Left ventricle myocardium inferior (tissue), 1 donor: Measurements from ENCODE around the gene FAAP100. TPM values are rescaled to one million over a fixed set of nuclear protein-coding genes. Genes with fewer than 3 reads are reported as not detected.

Experiments used
- DNase-seq: peaks from one replicate; pipeline ENCODE4 v3.0.0-alpha.2; 2020
- H3K27ac ChIP-seq: fragments of 200-600 bp; replicated peaks from 2 replicates; pipeline ENCODE4 v1.8.0; 2021
- H3K27me3 ChIP-seq: fragments of 200-600 bp; 2 replicates; pipeline ENCODE4 v1.8.0; 2021; ENCODE audit warnings: low read depth
- H3K36me3 ChIP-seq: fragments of 200-600 bp; 2 replicates; pipeline ENCODE4 v1.8.0; 2021
- H3K4me1 ChIP-seq: fragments of 200-600 bp; 2 replicates; pipeline ENCODE4 v1.8.0; 2021
- H3K4me3 ChIP-seq: fragments of 200-600 bp; 2 replicates; pipeline ENCODE4 v1.8.0; 2021; ENCODE audit warnings: mild to moderate bottlenecking, moderate library complexity
- H3K9me3 ChIP-seq: fragments of 200-600 bp; replicated peaks from 2 replicates; pipeline ENCODE4 v1.8.0; 2021
- intact Hi-C: fragments of 100-400 bp; cut with micrococcal nuclease; formaldehyde crosslinking; loops from one replicate; pipeline ENCODE4 v1.11.0; 2022
- total RNA-seq: library from RNA; stranded (reverse); fragmentation: NEBNext Ultra II Directional; extraction: Animal tissue kit (Norgen Biotek cat#: 25700); gene quantifications from one replicate; pipeline ENCODE4 v1.2.1, GENCODE V29; 2021
- TF ChIP-seq, protein P1 (sequence below): fragments of 200-600 bp; IDR thresholded peaks from 2 replicates; pipeline ENCODE4 v1.8.0; 2021; ENCODE audit warnings: antibody characterized with exemption, mild to moderate bottlenecking, borderline replicate concordance
- donor health status: DM: no; HTN: yes; CAD: no; lungs with severe emphysema.

Gene FAAP100
- total RNA-seq, 1 donor from 2014 or later, result 15.9 TPM

DNA sequence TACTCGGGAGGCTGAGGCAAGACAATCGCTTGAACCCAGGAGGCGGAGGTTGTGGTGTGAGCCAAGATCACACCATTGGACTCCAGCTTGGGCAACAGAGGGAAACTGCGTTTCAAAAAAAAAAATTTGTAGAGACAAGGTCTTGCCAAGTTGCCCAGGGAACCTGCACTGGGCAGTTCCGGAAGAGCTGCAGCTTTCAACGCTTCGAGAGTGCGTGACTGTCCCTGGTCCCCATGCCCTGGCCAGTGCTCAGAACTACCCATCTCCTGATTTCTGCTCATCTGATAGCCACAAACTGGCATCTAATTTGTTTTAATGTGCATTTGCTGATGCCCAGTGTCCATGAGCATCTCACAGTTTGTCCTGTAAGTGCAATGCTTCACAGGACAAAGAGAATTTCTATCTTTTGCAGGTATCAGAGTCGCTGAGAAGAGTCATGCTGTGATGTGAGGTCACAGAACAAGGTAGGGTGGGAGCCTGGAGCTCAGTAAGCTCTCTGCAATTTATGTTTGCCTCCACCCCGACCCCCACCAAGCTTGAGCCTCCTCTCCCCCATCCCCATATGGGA, 43.4 kb downstream of the FAAP100 start:
- Histone ChIP-seq H3K27ac (peak overlapping the region; percentile 99), H3K36me3 (peaks cover 40% of the 10 kb centered on the region), H3K4me1 (peaks cover 50% of the 10 kb centered on the region), H3K4me3 (peak overlapping the region; percentile 93), H3K9me3 (peaks cover 4% of the 10 kb centered on the region), H3K27me3 (no peaks in the 10 kb centered on the region)
- intact Hi-C loops, result no loop called here
- DNase-seq, result no peak
- TF ChIP-seq, protein P1, sequence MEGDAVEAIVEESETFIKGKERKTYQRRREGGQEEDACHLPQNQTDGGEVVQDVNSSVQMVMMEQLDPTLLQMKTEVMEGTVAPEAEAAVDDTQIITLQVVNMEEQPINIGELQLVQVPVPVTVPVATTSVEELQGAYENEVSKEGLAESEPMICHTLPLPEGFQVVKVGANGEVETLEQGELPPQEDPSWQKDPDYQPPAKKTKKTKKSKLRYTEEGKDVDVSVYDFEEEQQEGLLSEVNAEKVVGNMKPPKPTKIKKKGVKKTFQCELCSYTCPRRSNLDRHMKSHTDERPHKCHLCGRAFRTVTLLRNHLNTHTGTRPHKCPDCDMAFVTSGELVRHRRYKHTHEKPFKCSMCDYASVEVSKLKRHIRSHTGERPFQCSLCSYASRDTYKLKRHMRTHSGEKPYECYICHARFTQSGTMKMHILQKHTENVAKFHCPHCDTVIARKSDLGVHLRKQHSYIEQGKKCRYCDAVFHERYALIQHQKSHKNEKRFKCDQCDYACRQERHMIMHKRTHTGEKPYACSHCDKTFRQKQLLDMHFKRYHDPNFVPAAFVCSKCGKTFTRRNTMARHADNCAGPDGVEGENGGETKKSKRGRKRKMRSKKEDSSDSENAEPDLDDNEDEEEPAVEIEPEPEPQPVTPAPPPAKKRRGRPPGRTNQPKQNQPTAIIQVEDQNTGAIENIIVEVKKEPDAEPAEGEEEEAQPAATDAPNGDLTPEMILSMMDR, result no peak

DNA sequence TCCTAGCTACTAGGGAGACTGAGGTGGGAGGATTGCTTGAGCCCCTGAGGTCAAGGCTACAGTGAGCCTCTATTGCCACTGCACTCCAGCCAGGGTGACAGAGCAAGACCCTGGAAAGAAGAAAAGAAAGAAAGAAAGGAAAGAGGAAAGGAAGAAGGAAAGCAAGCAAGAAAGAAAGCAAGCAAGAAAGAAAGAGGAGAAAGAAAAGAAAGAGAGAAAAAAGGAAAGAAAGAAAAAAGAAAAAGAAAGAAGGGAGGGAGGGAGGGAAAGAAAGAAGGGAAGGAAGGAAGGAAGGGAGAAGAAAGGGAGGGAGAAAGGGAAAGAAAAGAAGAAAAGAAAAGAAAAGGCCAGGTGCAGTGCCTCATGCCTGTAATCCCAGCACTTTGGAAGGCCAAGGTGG, 48.5 kb downstream of the FAAP100 start:
- Histone ChIP-seq H3K27me3 (peaks cover 6% of the 10 kb centered on the region), H3K9me3 (peaks cover 4% of the 10 kb centered on the region), H3K36me3 (peaks cover 1% of the 10 kb centered on the region), H3K4me1 (peaks cover 10% of the 10 kb centered on the region), H3K4me3 (no peak overlapping the region), H3K27ac (no peak overlapping the region)
- no peak for DNase-seq
- TF ChIP-seq, protein P1, result no peak
- intact Hi-C loops, result no loop called here

DNA sequence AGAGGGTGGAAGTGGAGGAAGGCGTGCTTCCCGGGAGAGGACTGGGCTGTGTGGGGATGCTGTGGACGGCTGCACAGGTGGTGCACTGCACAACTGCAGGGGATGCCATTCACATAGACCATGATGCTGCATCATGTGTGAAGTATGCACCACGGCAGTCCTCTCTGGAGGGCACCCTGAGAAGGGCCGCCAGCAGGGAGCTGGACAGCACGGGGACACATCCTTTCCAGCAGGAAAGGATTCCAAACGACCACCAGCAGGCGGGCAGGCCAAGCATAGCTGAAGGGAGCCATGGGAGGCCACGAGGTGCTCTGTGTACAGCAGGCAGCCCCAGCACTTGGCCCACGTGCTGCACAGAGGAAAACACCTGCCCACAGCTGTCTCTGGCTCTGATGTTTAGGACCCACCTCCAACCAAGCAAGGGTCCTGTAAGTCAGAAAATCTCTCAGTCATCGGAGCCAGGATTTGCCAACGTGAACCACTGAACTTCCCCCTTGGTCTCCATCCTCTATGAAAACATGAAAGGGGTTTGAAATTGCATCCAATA, 49.6 kb downstream of the FAAP100 start:
- Histone ChIP-seq H3K27ac (no peak overlapping the region), H3K4me1 (peaks cover 7% of the 10 kb centered on the region), H3K4me3 (no peak overlapping the region), H3K27me3 (peaks cover 7% of the 10 kb centered on the region), H3K9me3 (no peaks in the 10 kb centered on the region), H3K36me3 (no peaks in the 10 kb centered on the region)
- TF ChIP-seq, protein P1, result no peak
- intact Hi-C loops, result no loop called here
- no peak for DNase-seq

DNA sequence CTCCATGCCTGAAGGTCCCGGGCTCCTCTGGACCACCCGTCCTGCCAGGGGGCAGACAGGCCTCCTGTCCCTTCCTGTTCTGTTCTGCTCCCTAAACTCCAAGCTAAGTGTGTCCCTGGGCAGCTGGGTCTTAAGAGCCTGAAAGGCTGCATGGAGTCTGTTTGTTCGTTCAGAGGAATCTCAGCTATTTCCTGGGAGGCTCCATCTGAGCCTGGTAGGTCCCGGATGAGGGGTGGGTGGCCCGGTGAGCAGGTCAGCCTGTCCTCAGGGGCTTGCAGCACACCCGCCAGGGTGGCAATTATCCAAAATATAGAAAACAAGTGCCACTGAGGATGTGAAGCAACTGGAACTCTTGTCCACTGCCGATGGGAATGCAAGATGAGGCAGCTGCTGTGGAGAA, 52.1 kb downstream of the FAAP100 start:
- H3K27ac ChIP-seq, result no peak overlapping the region
- peaks cover 7% of the 10 kb centered on the region for H3K4me1 ChIP-seq
- intact Hi-C loops, result no loop called here
- H3K4me3 ChIP-seq, result no peak overlapping the region
- DNase-seq, result no peak
- peaks cover 8% of the 10 kb centered on the region for H3K27me3 ChIP-seq
- TF ChIP-seq, protein P1, result no peak
- H3K9me3 ChIP-seq, result no peaks in the 10 kb centered on the region
- no peaks in the 10 kb centered on the region for H3K36me3 ChIP-seq

DNA sequence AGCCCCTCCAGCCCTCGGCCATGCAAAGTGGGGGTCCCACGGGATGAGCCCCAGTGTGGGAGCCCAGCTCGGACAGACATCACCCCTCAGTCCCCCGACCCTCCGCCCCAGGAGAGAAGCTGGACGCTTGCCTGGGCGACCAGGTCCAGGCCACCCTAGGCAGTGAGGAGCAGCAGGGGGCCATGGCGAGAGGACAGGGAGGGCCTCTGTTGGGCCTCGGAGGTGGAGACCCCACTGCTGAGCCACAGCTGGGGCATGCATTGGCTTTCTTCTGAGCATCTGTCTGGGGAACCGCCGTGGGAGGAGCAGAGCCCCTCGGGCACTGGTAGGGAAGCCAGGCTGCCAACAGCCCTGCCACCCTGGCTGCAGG, 52.6 kb downstream of the FAAP100 start:
- Histone ChIP-seq H3K4me3 (no peak overlapping the region), H3K27me3 (peaks cover 12% of the 10 kb centered on the region), H3K36me3 (no peaks in the 10 kb centered on the region), H3K4me1 (peaks cover 7% of the 10 kb centered on the region), H3K9me3 (no peaks in the 10 kb centered on the region), H3K27ac (no peak overlapping the region)
- TF ChIP-seq, protein P1, result no peak
- intact Hi-C loops, result no loop called here
- DNase-seq, result no peak
